Activated T-cell treated with anti-CD3 and anti-CD28 coated beads for 24 hours (primary cell): ENCODE data around the gene ACTC1.

ENCODE experiments used
- DNase-seq: peaks from one replicate; pipeline ENCODE4 v3.0.0-alpha.2; 2020; ENCODE audit warnings: low read depth

Gene ACTC1

GRCh38 chr15:34757262-34757661 lies 38.1 kb downstream of the ACTC1 start:
- no peak for DNase-seq

- no peak for DNase-seq
These were observed 40.0 kb downstream of the ACTC1 start for GRCh38 chr15:34755419-34755773.

GRCh38 chr15:34754674-34755418 lies 40.5 kb downstream of the ACTC1 start, which contains the start of gene GJD2:
Gene GJD2 (minus strand): TSS chr15:34754998. CDS start chr15:34754488, 510 bp downstream.
- no peak for DNase-seq

GRCh38 chr15:34754171-34754601 lies 41.2 kb downstream of the ACTC1 start:
- DNase-seq: no peak

- no peak for DNase-seq
These were observed 42.0 kb downstream of the ACTC1 start for GRCh38 chr15:34753236-34753894.

- no peak for DNase-seq
These were observed 45.7 kb downstream of the ACTC1 start for GRCh38 chr15:34749691-34750090.
